Measurements from ENCODE around the gene GLB1L. TPM values are rescaled to one million over a fixed set of nuclear protein-coding genes. Genes with fewer than 3 reads are reported as not detected.
"Not testable (repeated sequence)": the region's sequence is repeated elsewhere in the genome, so short reads cannot be mapped to it uniquely, and the experiment has no call there.

GLB1L gene
- total RNA-seq, 1 donor from 2014 or later, result 3.0 TPM

GRCh38 chr2:219205165-219205538 is 40.1 kb downstream of the GLB1L start:
- no peak for TF ChIP-seq CTCF (IDR thresholded peaks at IDR 0.05)
- H3K27me3 Mint-ChIP-seq (ENCODE audit: low read depth), result no peaks in the 10 kb centered on the region
- peaks cover 5% of the 10 kb centered on the region for H3K36me3 Mint-ChIP-seq (ENCODE audit: low read depth)
- no peak overlapping the region for H3K27ac Mint-ChIP-seq (ENCODE audit: unreplicated experiment)
- H3K9me3 Mint-ChIP-seq (ENCODE audit: low read depth), result peaks cover 2% of the 10 kb centered on the region
- H3K4me3 Mint-ChIP-seq (ENCODE audit: unreplicated experiment), result no peak overlapping the region
- no peak for DNase-seq (ENCODE audit: low spot score)
- peaks cover 26% of the 10 kb centered on the region for H3K4me1 Mint-ChIP-seq (ENCODE audit: low read depth)

GRCh38 chr2:219204425-219205164 is 40.6 kb downstream of the GLB1L start:
- Mint-ChIP-seq H3K27me3 (ENCODE audit: low read depth) (no peaks in the 10 kb centered on the region), H3K9me3 (ENCODE audit: low read depth) (peaks cover 2% of the 10 kb centered on the region), H3K27ac (ENCODE audit: unreplicated experiment) (no peak overlapping the region), H3K4me1 (ENCODE audit: low read depth) (peaks cover 26% of the 10 kb centered on the region), H3K4me3 (ENCODE audit: unreplicated experiment) (no peak overlapping the region), H3K36me3 (ENCODE audit: low read depth) (peaks cover 3% of the 10 kb centered on the region)
- no peak for DNase-seq (ENCODE audit: low spot score)
- no peak for TF ChIP-seq CTCF (IDR thresholded peaks at IDR 0.05)

- H3K27me3 Mint-ChIP-seq (ENCODE audit: low read depth); H3K4me1 Mint-ChIP-seq (ENCODE audit: low read depth); H3K36me3 Mint-ChIP-seq (ENCODE audit: low read depth); H3K27ac Mint-ChIP-seq (ENCODE audit: unreplicated experiment); DNase-seq (ENCODE audit: low spot score); H3K9me3 Mint-ChIP-seq (ENCODE audit: low read depth); H3K4me3 Mint-ChIP-seq (ENCODE audit: unreplicated experiment): not testable (repeated sequence)
Observed at GRCh38 chr2:219201331-219201730, 43.9 kb downstream of the GLB1L start.

GRCh38 chr2:219200502-219201326 is 44.5 kb downstream of the GLB1L start:
- H3K27me3 Mint-ChIP-seq (ENCODE audit: low read depth); H3K36me3 Mint-ChIP-seq (ENCODE audit: low read depth); H3K4me3 Mint-ChIP-seq (ENCODE audit: unreplicated experiment); DNase-seq (ENCODE audit: low spot score); H3K27ac Mint-ChIP-seq (ENCODE audit: unreplicated experiment); H3K9me3 Mint-ChIP-seq (ENCODE audit: low read depth); H3K4me1 Mint-ChIP-seq (ENCODE audit: low read depth): not testable (repeated sequence)

- Mint-ChIP-seq H3K36me3 (ENCODE audit: low read depth) (peaks cover 1% of the 10 kb centered on the region), H3K4me1 (ENCODE audit: low read depth) (no peaks in the 10 kb centered on the region), H3K27ac (ENCODE audit: unreplicated experiment) (no peak overlapping the region), H3K27me3 (ENCODE audit: low read depth) (peaks cover 9% of the 10 kb centered on the region), H3K4me3 (ENCODE audit: unreplicated experiment) (no peak overlapping the region), H3K9me3 (ENCODE audit: low read depth) (peaks cover 2% of the 10 kb centered on the region)
- TF ChIP-seq CTCF (IDR thresholded peaks at IDR 0.05), result no peak
- DNase-seq (ENCODE audit: low spot score), result no peak
Observed at GRCh38 chr2:219199470-219200211, 45.6 kb downstream of the GLB1L start.

- Mint-ChIP-seq H3K36me3 (ENCODE audit: low read depth) (no peaks in the 10 kb centered on the region), H3K4me3 (ENCODE audit: unreplicated experiment) (no peak overlapping the region), H3K27ac (ENCODE audit: unreplicated experiment) (no peak overlapping the region), H3K27me3 (ENCODE audit: low read depth) (peaks cover 9% of the 10 kb centered on the region), H3K4me1 (ENCODE audit: low read depth) (no peaks in the 10 kb centered on the region), H3K9me3 (ENCODE audit: low read depth) (no peaks in the 10 kb centered on the region)
- no peak for TF ChIP-seq CTCF (IDR thresholded peaks at IDR 0.05)
- DNase-seq (ENCODE audit: low spot score), result no peak
Observed at GRCh38 chr2:219198974-219199373, 46.3 kb downstream of the GLB1L start.

All from chondrocyte (in vitro differentiated cells).